Keratinocyte (primary cell): ENCODE data around the gene SCEL. TPM values are rescaled to one million over a fixed set of nuclear protein-coding genes. Genes with fewer than 3 reads are reported as not detected.

Experiments
- DNase-seq: peaks from one replicate; pipeline ENCODE4 v3.0.0-alpha.2; 2011; ENCODE audit warnings: low read depth, missing footprints, low spot score
- FAIRE-seq: peaks from 2 replicates; lab custom pipeline; 2011; peaks lifted over from hg19 to GRCh38; lab: Jason Lieb, UNC
- H2AFZ ChIP-seq: 2 replicates; pipeline ENCODE4 v1.6.0; 2012; ENCODE audit warnings: low read length, control low read depth, inconsistent platforms; ENCODE audit not compliant: control insufficient read depth
- H3K27ac ChIP-seq: 2 replicates; pipeline ENCODE4 v1.5.1; 2011; ENCODE audit warnings: low read length; ENCODE audit not compliant: control insufficient read depth, insufficient read depth
- H3K27me3 ChIP-seq: 3 replicates; pipeline ENCODE4 v1.6.0; 2011; ENCODE audit warnings: low read length; ENCODE audit not compliant: control insufficient read depth, insufficient read depth; ENCODE audit errors: extremely low read depth
- H3K36me3 ChIP-seq, 2 experiments: 2 replicates in 1 of 2; 3 replicates in 1 of 2; pipeline ENCODE4 v1.5.1; 2011; ENCODE audit warnings: low read length in 2 of 2, mild to moderate bottlenecking in 1 of 2; ENCODE audit not compliant: control insufficient read depth in 2 of 2, insufficient read depth in 2 of 2; ENCODE audit errors: extremely low read depth in 1 of 2
- H3K4me1 ChIP-seq: 3 replicates; pipeline ENCODE4 v1.5.1; 2011; ENCODE audit warnings: low read length; ENCODE audit not compliant: control insufficient read depth, insufficient read depth; ENCODE audit errors: extremely low read depth
- H3K4me2 ChIP-seq: 3 replicates; pipeline ENCODE4 v1.6.0; 2011; ENCODE audit warnings: low read depth, low read length; ENCODE audit not compliant: control insufficient read depth, insufficient read depth; ENCODE audit errors: extremely low read depth
- H3K4me3 ChIP-seq, 3 experiments: fragments of 200-600 bp in 1 of 3; sonication (generic) in 1 of 3; 2 replicates in 2 of 3; 3 replicates in 1 of 3; pipeline ENCODE4 v1.5.1; 2011 to 2016; ENCODE audit warnings: low read length in 3 of 3, mild to moderate bottlenecking in 3 of 3, control low read depth in 2 of 3, inconsistent platforms in 1 of 3, low read depth in 1 of 3, mixed read lengths in 1 of 3, mixed run types in 1 of 3, moderate library complexity in 1 of 3; ENCODE audit not compliant: control insufficient read depth in 2 of 3, insufficient read depth in 2 of 3; ENCODE audit errors: extremely low read depth in 1 of 3
- H3K79me2 ChIP-seq: 2 replicates; pipeline ENCODE4 v1.6.0; 2012; ENCODE audit warnings: low read length; ENCODE audit not compliant: control insufficient read depth, insufficient read depth
- H3K9ac ChIP-seq: 3 replicates; pipeline ENCODE4 v1.6.0; 2011; ENCODE audit warnings: low read length; ENCODE audit not compliant: control insufficient read depth, insufficient read depth; ENCODE audit errors: extremely low read depth
- H3K9me1 ChIP-seq: 3 replicates; pipeline ENCODE4 v1.6.0; 2011; ENCODE audit warnings: low read length; ENCODE audit not compliant: control insufficient read depth, insufficient read depth; ENCODE audit errors: extremely low read depth
- H3K9me3 ChIP-seq: 2 replicates; pipeline ENCODE4 v1.5.1; 2012; ENCODE audit warnings: low read depth, low read length; ENCODE audit not compliant: control insufficient read depth
- H4K20me1 ChIP-seq: 3 replicates; pipeline ENCODE4 v1.6.0; 2011; ENCODE audit warnings: low read length; ENCODE audit not compliant: control insufficient read depth, insufficient read depth; ENCODE audit errors: extremely low read depth
- EZH2 ChIP-seq: IDR thresholded peaks from one replicate; pipeline ENCODE4 v1.6.1; 2012; ENCODE audit warnings: inconsistent platforms, mild to moderate bottlenecking, low read length, moderate library complexity
- dilution Hi-C: fragments of 300-500 bp; cut with MboI; formaldehyde crosslinking; loops from one replicate; pipeline ENCODE4 v1.7.0; 2020; ENCODE audit warnings: low sequenced_read_pairs; ENCODE audit not compliant: extremely low pct_ligation_motif_present
- polyA plus RNA-seq, 5 experiments: library from polyadenylated mRNA; depleted of rRNA in 3 of 5; stranded (reverse) in 3 of 5; stranded (forward) in 1 of 5; unstranded in 1 of 5; fragments of >200 nt; gene quantifications; 1 replicate in 1 of 5; 2 replicates in 3 of 5; 3 replicates in 1 of 5; pipeline versions ENCODE4 v1.2.1 to v1.2.3, GENCODE V29; 2011 to 2012; ENCODE audit warnings: missing spikeins in 2 of 5, low read depth in 1 of 5, low replicate concordance in 1 of 5
- TF ChIP-seq, protein P1 (sequence below), 3 experiments: IDR thresholded peaks in 1 of 3; conservative IDR thresholded peaks in 1 of 3; optimal IDR thresholded peaks in 1 of 3; 2 replicates in 2 of 3; 3 replicates in 1 of 3; pipeline versions ENCODE3 to v1.5.1; 2011; ENCODE audit warnings: low read length in 3 of 3, mild to moderate bottlenecking in 3 of 3, moderate library complexity in 2 of 3, control low read depth in 1 of 3, inconsistent platforms in 1 of 3; ENCODE audit not compliant: insufficient read depth in 2 of 3; ENCODE audit errors: extremely low read depth in 1 of 3

SCEL gene
- polyA plus RNA-seq, 1 donor (not counting 4 experiments of a cell fraction or from before 2014, with no cell fraction given), result 30.5 TPM

DNA sequence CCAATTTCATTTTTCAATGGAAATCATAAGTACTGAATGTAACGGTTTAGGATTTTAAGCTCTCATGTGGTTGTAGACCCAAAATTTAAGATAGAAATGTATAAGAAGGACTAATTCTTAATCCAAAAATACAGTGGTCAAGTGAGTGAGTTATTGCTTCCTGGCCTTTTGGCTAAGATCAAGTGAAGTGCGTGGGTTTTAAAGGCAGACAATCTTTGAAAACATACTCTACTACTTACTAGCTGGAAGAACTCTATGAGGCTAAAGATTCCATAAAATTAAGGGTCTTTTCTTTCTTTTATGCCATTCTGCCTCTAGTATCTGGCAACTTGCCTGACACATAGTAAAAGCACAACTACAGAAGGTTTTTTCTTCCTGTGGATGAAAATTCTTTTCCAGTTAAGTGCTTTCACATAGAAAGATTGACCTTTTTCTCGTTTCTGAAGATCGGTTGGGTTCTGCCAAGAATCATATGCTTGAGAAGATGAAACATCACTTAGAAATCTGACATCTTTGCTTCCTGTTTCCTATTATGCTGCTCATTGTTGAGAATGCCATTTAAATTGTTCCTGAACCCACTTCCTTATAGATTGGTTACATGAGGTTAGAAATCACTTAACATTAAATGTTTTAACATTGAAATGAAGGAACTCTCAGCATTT, 26.4 kb upstream of the SCEL start:
- FAIRE-seq, result peak; percentile 81
- no peaks in the 10 kb centered on the region for H3K27me3 ChIP-seq
- no peaks in the 10 kb centered on the region for H3K9me1 ChIP-seq
- peak overlapping the region in 1 of 3 experiments; percentile 18 for H3K4me3 ChIP-seq
- H3K36me3 ChIP-seq, result no peaks in the 10 kb centered on the region
- H3K4me1 ChIP-seq, result peaks cover 33% of the 10 kb centered on the region
- H3K27ac ChIP-seq, result peak overlapping the region; percentile 26
- no peaks in the 10 kb centered on the region for H4K20me1 ChIP-seq
- H3K79me2 ChIP-seq, result no peaks in the 10 kb centered on the region
- no peak overlapping the region for H3K9ac ChIP-seq
- H3K9me3 ChIP-seq, result no peaks in the 10 kb centered on the region
- H3K4me2 ChIP-seq, result peak overlapping the region; percentile 58
- peak overlapping the region; percentile 30 for H2AFZ ChIP-seq
- DNase-seq, result no peak
- dilution Hi-C loops, result no loop called here
- TF ChIP-seq, protein P1, sequence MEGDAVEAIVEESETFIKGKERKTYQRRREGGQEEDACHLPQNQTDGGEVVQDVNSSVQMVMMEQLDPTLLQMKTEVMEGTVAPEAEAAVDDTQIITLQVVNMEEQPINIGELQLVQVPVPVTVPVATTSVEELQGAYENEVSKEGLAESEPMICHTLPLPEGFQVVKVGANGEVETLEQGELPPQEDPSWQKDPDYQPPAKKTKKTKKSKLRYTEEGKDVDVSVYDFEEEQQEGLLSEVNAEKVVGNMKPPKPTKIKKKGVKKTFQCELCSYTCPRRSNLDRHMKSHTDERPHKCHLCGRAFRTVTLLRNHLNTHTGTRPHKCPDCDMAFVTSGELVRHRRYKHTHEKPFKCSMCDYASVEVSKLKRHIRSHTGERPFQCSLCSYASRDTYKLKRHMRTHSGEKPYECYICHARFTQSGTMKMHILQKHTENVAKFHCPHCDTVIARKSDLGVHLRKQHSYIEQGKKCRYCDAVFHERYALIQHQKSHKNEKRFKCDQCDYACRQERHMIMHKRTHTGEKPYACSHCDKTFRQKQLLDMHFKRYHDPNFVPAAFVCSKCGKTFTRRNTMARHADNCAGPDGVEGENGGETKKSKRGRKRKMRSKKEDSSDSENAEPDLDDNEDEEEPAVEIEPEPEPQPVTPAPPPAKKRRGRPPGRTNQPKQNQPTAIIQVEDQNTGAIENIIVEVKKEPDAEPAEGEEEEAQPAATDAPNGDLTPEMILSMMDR (optimal IDR thresholded peaks at IDR 0.05 in 1 of 3, IDR thresholded peaks at IDR 0.05 in 1 of 3, conservative IDR thresholded peaks at IDR 0.05 in 1 of 3; ENCODE audit: extremely low read depth in 1 of 3, insufficient read depth in 2 of 3, low read length in 3 of 3), result no peak
- TF ChIP-seq EZH2, result no peak

DNA sequence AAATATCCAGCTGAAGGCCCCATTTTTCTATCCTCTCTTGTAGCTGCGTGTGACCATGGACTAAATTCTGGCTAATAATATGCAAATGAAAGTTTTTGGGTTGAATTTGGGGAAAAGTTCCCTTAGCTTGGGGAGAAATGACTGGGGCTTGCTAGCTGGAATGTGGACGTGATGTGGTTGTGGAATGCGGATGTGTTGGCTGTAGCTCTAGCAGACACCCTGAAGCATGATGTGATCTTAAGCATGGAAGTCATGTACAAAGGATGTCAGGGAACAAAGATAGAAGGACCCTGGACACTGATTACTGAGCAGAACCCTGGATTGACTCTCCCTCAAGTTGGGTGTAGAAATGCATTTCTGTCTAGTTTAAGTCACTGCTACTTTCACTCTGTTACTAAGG, 25.4 kb upstream of the SCEL start:
- Histone ChIP-seq H3K27ac (no peak overlapping the region), H3K4me3 (no peak overlapping the region), H4K20me1 (no peaks in the 10 kb centered on the region), H3K36me3 (no peaks in the 10 kb centered on the region), H3K9ac (no peak overlapping the region), H3K4me2 (no peak overlapping the region), H3K79me2 (no peaks in the 10 kb centered on the region), H3K27me3 (no peaks in the 10 kb centered on the region), H2AFZ (no peak overlapping the region), H3K9me1 (no peaks in the 10 kb centered on the region), H3K4me1 (peaks cover 33% of the 10 kb centered on the region), H3K9me3 (no peaks in the 10 kb centered on the region)
- TF ChIP-seq EZH2, result no peak
- TF ChIP-seq, protein P1 (optimal IDR thresholded peaks at IDR 0.05 in 1 of 3, IDR thresholded peaks at IDR 0.05 in 1 of 3, conservative IDR thresholded peaks at IDR 0.05 in 1 of 3; ENCODE audit: extremely low read depth in 1 of 3, insufficient read depth in 2 of 3, low read length in 3 of 3), result no peak
- DNase-seq (no peak), FAIRE-seq (no peak)
- dilution Hi-C loops, result no loop called here
